ENCODE data around the gene TMEM131L.

The TMEM131L gene

DNA sequence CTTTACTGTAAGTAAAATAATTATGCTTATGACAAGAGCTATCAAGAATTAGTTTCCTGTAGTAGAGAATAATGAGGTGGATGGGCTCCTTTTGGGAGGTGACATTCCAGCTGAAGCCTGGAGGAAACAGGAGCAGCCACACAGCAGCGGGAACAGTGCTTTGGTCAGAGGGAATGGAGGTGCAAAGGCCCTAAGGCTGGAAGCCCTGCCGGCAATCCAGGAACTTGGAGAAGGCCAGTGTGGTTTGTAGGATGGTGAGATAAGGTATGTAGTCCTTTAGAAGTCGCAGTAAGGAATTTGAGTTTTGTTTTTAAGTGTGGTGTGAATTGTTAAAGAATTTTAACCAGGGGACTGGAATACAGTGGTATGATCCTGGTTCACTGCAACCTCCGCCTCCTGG, 8.1 kb downstream of the TMEM131L start:
- no peak for DNase-seq

GRCh38 chr4:153476829-153477574, 10.8 kb downstream of the TMEM131L start:
- no peak for DNase-seq

DNA sequence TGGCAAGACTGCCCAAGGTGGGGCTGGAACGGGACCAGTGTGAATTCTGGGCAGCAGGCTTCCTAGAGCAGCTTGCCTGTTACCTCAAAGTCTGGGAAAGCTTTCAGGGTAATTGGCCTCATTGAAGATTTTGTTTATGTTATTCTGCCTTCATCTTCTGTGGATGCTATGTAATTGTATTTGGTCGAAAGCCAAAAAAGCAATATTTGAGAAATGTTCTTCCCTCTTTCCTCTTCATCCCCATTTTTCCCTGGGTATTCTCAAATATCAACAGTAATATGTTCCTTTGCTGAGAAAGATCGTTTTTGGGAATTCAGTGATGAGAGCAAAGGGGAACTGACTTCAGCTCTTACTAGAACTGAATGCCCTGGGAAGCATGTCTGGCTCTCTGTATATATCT, 12.9 kb downstream of the TMEM131L start:
- DNase-seq, result no peak

- no peak for DNase-seq
Measured at GRCh38 chr4:153480704-153481103, 14.5 kb downstream of the TMEM131L start.

DNA sequence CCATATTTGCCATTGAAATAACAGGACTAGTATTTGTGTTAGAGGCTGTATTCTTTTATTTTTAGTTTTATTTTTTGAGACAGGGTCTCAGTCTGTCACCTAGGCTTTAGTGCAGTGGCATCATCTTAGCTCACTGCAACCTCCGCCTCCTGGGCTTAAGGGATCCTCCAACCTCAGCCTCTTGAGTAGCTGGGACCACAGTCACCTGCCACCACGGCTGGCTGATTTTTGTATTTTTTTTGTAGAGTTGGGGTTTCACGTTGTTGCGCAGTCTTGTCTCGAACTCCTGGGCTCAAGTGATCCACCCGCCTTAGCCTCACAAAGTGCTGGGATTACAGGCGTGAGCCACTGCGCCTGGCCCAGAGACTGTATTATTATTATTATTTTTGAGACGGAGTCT, 15.3 kb downstream of the TMEM131L start:
- DNase-seq, result no peak

DNA sequence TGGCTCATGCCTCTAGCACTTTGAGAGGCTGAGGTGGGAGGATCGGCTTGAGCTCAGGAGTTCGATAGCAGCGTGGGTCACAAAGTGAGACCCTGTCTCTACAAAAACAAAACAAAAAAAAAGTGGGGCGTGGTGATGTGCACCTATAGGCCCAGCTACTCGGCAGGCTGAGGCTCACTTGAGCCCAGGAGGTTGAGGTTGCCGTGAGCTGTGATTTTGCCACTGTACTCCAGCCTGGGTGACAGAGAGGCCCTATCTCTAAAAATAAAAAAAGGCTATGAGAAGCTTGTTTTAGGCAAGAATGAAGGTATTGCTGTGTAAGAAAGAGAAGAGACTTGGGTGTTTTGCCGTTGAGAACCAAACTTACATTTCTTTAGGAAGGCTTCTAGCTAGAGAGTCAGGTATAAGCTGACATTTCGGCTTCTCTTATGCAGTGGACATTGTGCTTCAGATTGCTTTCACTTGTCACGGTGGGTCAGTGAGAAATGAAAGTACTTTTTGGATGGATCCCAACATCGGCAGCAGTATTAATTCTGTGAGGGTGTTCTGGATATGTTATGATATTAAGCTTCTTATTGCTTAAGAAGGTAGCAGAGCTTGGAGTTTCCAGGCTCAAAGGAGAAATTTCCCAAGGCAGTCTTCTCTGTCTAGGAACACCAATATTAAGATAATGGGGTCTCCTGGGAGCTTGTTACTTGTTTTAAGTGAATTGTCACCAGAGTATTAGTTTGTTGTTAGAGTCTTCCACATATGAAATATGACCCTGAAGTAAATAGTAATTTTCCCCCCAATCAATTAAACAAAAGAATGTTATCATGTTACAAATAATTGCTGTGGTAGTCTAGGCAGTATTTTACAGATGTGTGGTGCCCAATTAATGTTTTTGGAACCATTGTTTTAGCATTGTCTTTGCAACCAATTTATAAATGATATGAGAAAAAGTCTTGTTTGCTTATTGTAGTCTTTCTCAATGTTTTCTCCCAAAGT, 17.6 kb downstream of the TMEM131L start:
- no peak for DNase-seq

DNA sequence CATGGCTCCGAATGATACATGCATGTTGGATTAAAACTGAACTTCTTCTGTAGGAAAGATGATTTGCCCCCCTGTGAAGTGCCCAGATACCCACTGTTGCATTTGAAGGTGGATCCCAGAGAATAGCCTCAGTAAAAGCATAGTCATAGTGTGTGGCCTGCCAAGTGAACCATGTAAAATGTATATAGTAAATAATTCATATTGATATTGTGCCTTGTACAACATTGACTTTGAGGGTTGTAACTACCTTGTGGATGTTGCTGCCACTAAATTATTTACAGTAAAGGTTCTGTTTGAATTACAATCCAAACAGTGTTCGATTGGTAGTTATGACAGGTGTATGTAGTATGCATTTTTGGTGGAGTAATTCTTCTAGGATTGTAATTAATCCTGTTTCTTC, 19.2 kb downstream of the TMEM131L start:
- DNase-seq, result no peak

DNA sequence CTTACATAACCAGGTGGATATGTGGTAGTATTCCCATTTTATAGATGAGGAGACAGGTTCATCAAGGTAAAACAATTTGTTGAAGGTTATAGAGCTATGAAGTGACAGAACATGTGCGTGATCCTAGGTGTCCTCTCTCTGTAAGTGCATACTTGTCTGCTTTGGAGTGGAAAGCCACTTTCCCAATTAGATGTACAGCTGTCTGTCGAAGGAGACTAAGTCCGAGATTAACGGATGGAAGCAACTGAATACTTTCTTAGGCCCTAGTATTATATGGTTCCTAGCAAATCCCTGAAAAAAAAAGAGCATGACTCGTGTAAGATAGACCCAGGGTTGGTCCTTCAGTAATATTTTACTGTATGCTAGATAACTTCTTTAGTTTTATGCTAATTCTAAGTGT, 19.7 kb downstream of the TMEM131L start:
- DNase-seq, result no peak

DNA sequence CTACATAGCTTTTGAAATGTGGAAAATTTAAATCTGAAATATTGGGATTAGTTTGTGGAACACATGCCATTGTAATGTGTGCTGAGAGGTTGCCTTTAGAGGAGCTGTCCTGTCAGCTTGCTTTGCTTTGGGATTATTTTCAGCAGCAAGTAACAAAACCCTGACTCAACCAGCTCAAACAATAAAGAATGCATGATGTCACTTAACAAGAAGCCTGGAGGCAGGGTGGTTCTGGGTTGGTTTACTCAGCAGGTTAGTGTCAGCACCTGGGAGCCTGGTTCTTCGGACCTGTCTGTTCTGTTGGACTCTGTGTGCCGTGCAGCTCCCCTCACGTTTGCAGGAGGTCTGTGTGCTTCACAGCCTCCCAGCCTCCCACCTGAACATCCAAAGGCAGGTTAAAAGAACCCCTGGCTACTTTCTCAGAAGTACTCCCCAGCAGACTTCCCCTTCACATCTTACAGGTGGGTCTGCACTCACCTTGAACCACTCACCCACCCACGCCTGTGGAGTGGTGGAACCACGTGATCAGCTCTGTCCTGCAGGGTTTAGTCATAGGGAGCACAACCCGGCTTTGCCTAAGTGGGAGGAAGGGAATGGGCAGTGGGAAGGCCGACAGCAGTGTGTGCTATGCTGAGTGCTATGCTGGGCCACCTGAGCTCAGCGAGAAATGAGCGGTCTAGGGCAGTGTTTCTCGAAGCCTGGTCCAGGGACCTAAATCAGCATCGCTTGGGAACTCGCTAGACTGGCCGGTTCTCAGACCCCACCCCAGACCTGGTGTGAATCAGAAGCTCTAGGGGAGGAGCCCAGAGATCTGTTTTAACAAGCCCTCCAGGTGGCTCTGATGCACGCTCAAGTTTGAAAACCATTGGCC, 20.4 kb downstream of the TMEM131L start:
- no peak for DNase-seq

- peak in 1 of 2 donors; percentile 48 for DNase-seq
Measured at GRCh38 chr4:153488006-153488891, 22.1 kb downstream of the TMEM131L start.

- DNase-seq, result no peak
Measured at GRCh38 chr4:153489856-153490558, 23.8 kb downstream of the TMEM131L start.

DNA sequence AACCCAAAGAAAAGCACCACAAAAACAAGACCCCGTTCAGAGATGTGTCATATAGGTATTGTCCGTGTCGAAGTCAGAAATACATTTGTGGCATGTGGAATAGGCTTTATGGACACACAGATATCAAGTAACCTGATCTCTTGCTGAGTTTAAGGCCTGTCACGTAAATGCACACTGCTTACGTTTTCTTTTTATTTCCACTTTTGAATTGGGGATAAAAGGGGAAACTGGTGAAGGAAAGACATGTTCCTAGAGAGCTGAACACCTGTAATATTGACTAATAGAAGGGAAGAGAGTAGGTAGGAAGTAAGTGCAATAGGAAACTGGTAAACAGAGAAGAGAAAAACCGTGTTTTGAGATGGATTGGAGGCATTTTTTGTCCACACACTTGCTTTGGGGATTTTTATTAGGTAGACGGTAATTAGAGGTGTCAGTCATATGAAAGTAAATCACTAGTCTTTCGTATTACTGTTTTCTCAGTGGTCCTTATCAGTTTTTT, 24.9 kb downstream of the TMEM131L start:
- no peak for DNase-seq

GRCh38 chr4:153494562-153494961, 28.4 kb downstream of the TMEM131L start:
- DNase-seq, result no peak

DNA sequence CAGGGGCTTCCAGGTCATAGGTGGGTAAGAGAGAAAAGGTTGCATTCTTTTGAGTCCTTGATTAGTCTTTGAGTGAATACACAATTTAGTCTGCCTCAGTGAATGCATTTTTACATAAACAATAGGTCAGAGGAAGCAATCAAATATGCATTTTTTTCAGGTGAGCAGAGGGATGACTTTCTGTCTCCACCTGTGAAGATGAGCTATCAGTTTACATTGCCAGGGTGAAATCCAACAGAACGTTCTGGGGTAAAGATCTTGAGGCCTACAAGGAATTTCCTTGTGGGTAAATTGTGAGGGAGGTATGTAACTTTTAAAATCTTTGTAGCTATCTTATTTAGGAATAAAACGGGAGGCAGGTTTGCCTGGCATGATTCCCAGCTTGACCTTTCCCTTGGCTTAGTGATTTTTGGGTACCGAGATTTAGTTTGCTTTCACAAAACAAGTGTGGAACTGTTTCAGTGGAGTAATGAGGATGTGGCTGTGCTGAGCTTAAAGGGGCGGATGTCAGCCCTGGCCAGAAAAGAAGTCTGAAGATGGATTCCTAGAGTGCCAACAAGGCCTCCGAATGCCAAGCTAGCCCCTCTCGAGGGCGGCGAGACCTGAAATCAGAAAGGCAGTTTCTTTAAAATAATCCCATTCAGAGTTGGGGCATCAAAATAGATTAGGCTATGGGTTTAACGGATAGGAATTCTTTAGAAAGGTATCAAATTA, 29.5 kb downstream of the TMEM131L start:
- DNase-seq, result no peak

DNA sequence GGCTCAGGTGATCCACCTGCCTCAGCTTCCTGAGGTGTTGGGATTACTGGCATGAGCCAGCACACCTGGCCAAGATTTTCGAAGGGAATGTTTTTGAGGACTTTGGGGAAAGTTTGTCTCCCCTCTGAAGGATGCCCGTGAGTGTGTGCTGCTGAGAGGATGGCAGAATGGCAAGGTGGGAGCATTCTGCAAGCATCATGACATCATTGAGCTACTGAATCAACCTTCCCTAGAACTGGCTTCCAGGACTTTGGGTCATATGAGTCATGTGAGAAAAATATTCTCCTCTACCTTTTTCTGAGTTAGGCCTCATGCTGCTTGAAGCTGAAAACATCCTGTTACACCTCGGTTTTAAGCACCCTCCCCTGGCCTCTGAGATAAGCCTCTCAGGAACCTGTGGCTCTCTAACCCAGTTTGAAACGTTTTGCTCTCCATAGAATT, 31.0 kb downstream of the TMEM131L start:
- no peak for DNase-seq

- peak in 1 of 2 donors; percentile 29 for DNase-seq
Measured at GRCh38 chr4:153497988-153498967, 32.1 kb downstream of the TMEM131L start.

DNA sequence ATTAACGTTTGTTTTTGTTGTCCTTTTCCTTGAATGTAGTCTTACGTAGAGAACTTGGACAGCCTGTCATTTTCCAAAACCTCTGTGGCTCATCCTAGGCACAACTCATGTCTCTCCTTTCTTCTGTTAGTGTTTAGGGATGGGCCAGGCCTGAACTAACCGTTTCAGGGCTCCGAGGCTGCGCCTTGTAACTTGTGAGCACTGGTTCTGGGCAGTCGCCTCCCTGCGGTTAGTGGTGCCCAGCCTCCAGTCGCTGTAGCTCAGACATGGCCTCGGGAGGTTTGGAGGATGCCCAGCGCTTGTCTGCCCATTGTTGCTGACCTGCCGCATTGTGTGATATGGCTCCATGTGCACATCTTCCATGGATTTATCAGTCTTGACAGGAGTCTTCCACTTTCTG, 32.8 kb downstream of the TMEM131L start:
- DNase-seq, result no peak

- DNase-seq, result no peak
Measured at GRCh38 chr4:153501578-153501977, 35.4 kb downstream of the TMEM131L start.

DNA sequence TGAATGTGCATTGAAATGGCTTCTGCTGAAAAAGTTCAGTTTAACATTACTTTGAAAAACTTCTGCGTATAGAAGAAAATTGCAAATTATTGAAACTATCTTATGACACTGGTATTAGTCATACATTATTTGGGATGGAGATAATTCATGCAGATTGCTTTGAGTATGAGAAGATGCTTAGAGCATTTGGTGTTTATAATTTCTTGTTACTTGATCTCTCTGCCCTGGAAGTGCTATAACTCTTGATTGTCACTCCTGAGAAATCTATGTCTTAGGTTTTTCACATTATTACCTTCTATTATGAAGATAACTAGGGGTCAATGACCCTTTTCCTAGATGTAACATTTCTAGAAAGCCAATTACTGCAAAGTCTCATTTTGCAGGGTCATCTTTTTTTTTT, 36.4 kb downstream of the TMEM131L start:
- DNase-seq, result no peak
